Hepatocyte (in vitro differentiated cells): Measurements from ENCODE around the gene SALL4. TPM values are rescaled to one million over a fixed set of nuclear protein-coding genes. Genes with fewer than 3 reads are reported as not detected.
"Not testable (repeated sequence)": the region's sequence is repeated elsewhere in the genome, so short reads cannot be mapped to it uniquely, and the experiment has no call there.

Experiments used
- DNase-seq: peaks from one replicate; pipeline ENCODE4 v3.0.0-alpha.2; 2016; ENCODE audit warnings: low spot score
- H2AFZ ChIP-seq: fragments of 200-600 bp; sonication (generic); 2 replicates; pipeline ENCODE4 v1.6.0; 2016; ENCODE audit warnings: antibody characterized with exemption, mild to moderate bottlenecking
- H3K27ac ChIP-seq: fragments of 200-600 bp; sonication (generic); 2 replicates; pipeline ENCODE4 v1.5.1; 2016; ENCODE audit warnings: mild to moderate bottlenecking
- H3K27me3 ChIP-seq: fragments of 200-600 bp; sonication (generic); 2 replicates; pipeline ENCODE4 v1.6.1; 2016
- H3K36me3 ChIP-seq: fragments of 200-600 bp; sonication (generic); replicated peaks from 2 replicates; pipeline ENCODE4 v1.5.1; 2016; ENCODE audit warnings: low read depth; ENCODE audit not compliant: insufficient read depth
- H3K4me1 ChIP-seq: fragments of 200-600 bp; sonication (generic); 2 replicates; pipeline ENCODE4 v1.5.1; 2016; ENCODE audit warnings: mild to moderate bottlenecking, moderate library complexity; ENCODE audit not compliant: insufficient read depth
- H3K4me2 ChIP-seq: fragments of 200-600 bp; sonication (generic); 2 replicates; pipeline ENCODE4 v1.6.0; 2016
- H3K4me3 ChIP-seq: fragments of 200-600 bp; sonication (generic); 2 replicates; pipeline ENCODE4 v1.5.1; 2016; ENCODE audit warnings: mild to moderate bottlenecking
- H3K79me2 ChIP-seq: fragments of 200-600 bp; sonication (generic); 2 replicates; pipeline ENCODE4 v1.6.0; 2017; ENCODE audit warnings: mild to moderate bottlenecking
- H3K9me2 ChIP-seq: fragments of 200-600 bp; sonication (generic); replicated peaks from 2 replicates; pipeline ENCODE4 v1.6.0; 2017; ENCODE audit warnings: mild to moderate bottlenecking; ENCODE audit not compliant: insufficient read depth
- H3K9me3 ChIP-seq: fragments of 200-600 bp; sonication (generic); 2 replicates; pipeline ENCODE4 v1.5.1; 2016; ENCODE audit warnings: low read depth, mild to moderate bottlenecking
- H4K20me1 ChIP-seq: fragments of 200-600 bp; sonication (generic); 2 replicates; pipeline ENCODE4 v1.6.0; 2016; ENCODE audit warnings: mild to moderate bottlenecking; ENCODE audit not compliant: insufficient read depth, poor library complexity, severe bottlenecking
- CTCF ChIP-seq: fragments of 200-600 bp; sonication (generic); IDR thresholded peaks from 2 replicates; pipeline ENCODE4 v1.5.1; 2016; ENCODE audit warnings: antibody characterized with exemption, mild to moderate bottlenecking; ENCODE audit not compliant: poor library complexity
- EZH2 ChIP-seq: fragments of 200-600 bp; sonication (generic); IDR thresholded peaks from 2 replicates; pipeline ENCODE4 v1.6.1; 2016; ENCODE audit warnings: antibody characterized with exemption, mild to moderate bottlenecking, borderline replicate concordance
- EZH2phosphoT487 ChIP-seq: fragments of 200-600 bp; sonication (generic); IDR thresholded peaks from one replicate; pipeline ENCODE4 v1.6.1; 2018; ENCODE audit warnings: antibody characterized with exemption, mild to moderate bottlenecking, low read depth, moderate library complexity; ENCODE audit not compliant: unreplicated experiment, severe bottlenecking
- WGBS: methylation state at CpG from one replicate; pipeline ENCODE4 v1.1.6; 2016; ENCODE audit warnings: low lambda C conversion rate; ENCODE audit errors: missing lambda C conversion rate; 5-methylcytosine and 5-hydroxymethylcytosine counted together
- polyA plus RNA-seq: library from polyadenylated mRNA; unstranded; fragments of >200 nt; fragmentation: Nextera tagmentation; extraction: Ambion mirVana; gene quantifications from 2 replicates; pipeline ENCODE4 v1.2.1, GENCODE V29; 2016
- total RNA-seq: library from RNA; depleted of rRNA; stranded (reverse); fragments of >200 nt; gene quantifications from 2 replicates; pipeline ENCODE4 v1.2.3, GENCODE V29; 2014

Gene SALL4
- total and polyA plus RNA-seq, 2 experiments from 2014 or later = 6.3 to 14.9 TPM

- H3K4me2 ChIP-seq = no peak overlapping the region
- no peak overlapping the region for H3K4me3 ChIP-seq
- H3K9me2 ChIP-seq = no peaks in the 10 kb centered on the region
- peaks cover 21% of the 10 kb centered on the region for H3K4me1 ChIP-seq
- no peaks in the 10 kb centered on the region for H4K20me1 ChIP-seq
- no peaks in the 10 kb centered on the region for H3K36me3 ChIP-seq
- H3K79me2 ChIP-seq = peaks cover 65% of the 10 kb centered on the region
- H3K27me3 ChIP-seq = no peaks in the 10 kb centered on the region
- H2AFZ ChIP-seq = no peak overlapping the region
- no peaks in the 10 kb centered on the region for H3K9me3 ChIP-seq
- 94% methylated on average over 7 of the region's 7 CpGs for WGBS
- DNase-seq = no peak
- no peak for TF ChIP-seq EZH2
- no peak for TF ChIP-seq EZH2phosphoT487
- TF ChIP-seq CTCF = no peak
- H3K27ac ChIP-seq = peak overlapping the region; percentile 34
Measured at GRCh38 chr20:51747182-51747911, 55.0 kb downstream of the SALL4 start.

- TF ChIP-seq EZH2 = no peak
- no peak for TF ChIP-seq EZH2phosphoT487
- TF ChIP-seq CTCF = no peak
- Histone ChIP-seq H3K9me2 (no peaks in the 10 kb centered on the region), H3K4me3 (no peak overlapping the region), H3K27me3 (no peaks in the 10 kb centered on the region), H3K27ac (peak overlapping the region; percentile 91), H3K79me2 (peaks cover 70% of the 10 kb centered on the region), H2AFZ (no peak overlapping the region), H3K36me3 (no peaks in the 10 kb centered on the region), H3K9me3 (no peaks in the 10 kb centered on the region), H3K4me1 (peaks cover 27% of the 10 kb centered on the region), H4K20me1 (no peaks in the 10 kb centered on the region), H3K4me2 (no peak overlapping the region)
- WGBS = 93% methylated on average over 3 of the region's 3 CpGs
- no peak for DNase-seq
Measured at GRCh38 chr20:51745804-51746203, 56.5 kb downstream of the SALL4 start.

GRCh38 chr20:51740838-51741237 is 61.5 kb downstream of the SALL4 start:
- H3K4me2 ChIP-seq = no peak overlapping the region
- no peaks in the 10 kb centered on the region for H3K36me3 ChIP-seq
- H3K27me3 ChIP-seq = no peaks in the 10 kb centered on the region
- DNase-seq = no peak
- WGBS = 89% methylated on average over 3 of the region's 3 CpGs
- H3K27ac ChIP-seq = no peak overlapping the region
- peaks cover 24% of the 10 kb centered on the region for H3K4me1 ChIP-seq
- no peak overlapping the region for H3K4me3 ChIP-seq
- H3K79me2 ChIP-seq = peaks cover 74% of the 10 kb centered on the region
- no peaks in the 10 kb centered on the region for H3K9me3 ChIP-seq
- H2AFZ ChIP-seq = no peak overlapping the region
- no peaks in the 10 kb centered on the region for H4K20me1 ChIP-seq
- TF ChIP-seq EZH2 = no peak
- TF ChIP-seq EZH2phosphoT487 = no peak
- TF ChIP-seq CTCF = no peak
- no peaks in the 10 kb centered on the region for H3K9me2 ChIP-seq

GRCh38 chr20:51740308-51740707 is 62.0 kb downstream of the SALL4 start:
- DNase-seq, H2AFZ ChIP-seq, H3K27ac ChIP-seq, H3K4me3 ChIP-seq, H3K27me3 ChIP-seq, H3K4me2 ChIP-seq, H3K9me3 ChIP-seq, H3K9me2 ChIP-seq, H3K36me3 ChIP-seq, H4K20me1 ChIP-seq: not testable (repeated sequence)
- Histone ChIP-seq H3K4me1 (peaks cover 27% of the 10 kb centered on the region), H3K79me2 (peaks cover 71% of the 10 kb centered on the region)
- 97% methylated on average over 6 of the region's 7 CpGs for WGBS
